NCI-H1694 (cell line): Measurements from ENCODE around the gene EFHD2.
A peak's percentile ranks its signal among the peaks of the same experiment; 100 is the strongest.
"Not testable (repeated sequence)": the region's sequence is repeated elsewhere in the genome, so short reads cannot be mapped to it uniquely, and the experiment has no call there.

Experiments
- DNase-seq: peaks from one replicate; lab custom pipeline; 2025; lab: John Stamatoyannopoulos, UW

Gene EFHD2

DNA sequence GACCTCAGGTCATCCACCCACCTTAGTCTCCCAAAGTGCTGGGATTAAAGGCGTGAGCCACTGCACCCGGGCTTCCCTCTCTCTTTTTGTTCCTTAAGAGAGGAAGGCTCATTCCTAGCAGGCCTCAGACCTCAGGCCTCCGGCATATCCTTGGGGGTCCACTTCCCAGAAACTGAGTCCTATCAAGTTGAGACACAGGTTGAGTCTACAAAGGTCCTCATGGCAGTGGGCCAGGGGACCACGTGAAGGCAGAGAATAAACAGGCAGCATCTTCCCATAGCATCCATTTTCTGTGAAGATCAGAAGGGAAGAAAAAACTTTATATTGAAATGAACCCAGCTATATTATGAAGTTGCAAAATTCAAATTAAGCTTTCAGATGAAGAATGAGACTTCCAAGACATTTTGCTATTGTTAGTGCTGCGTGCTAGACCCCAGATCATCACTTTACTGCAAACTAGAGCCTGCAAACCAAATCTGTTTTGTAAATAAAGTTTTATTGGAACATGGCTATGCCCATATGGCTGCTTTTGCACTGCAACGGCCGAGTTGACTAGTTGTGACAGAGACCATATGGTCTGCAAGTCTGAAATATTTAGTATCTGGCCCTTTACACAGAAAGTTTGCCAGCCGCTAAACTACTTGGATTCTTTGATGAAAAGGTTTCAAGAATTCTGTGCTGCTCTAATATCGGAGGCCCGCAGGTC lies 43.3 kb downstream of the EFHD2 start:
- DNase-seq, result no peak

DNA sequence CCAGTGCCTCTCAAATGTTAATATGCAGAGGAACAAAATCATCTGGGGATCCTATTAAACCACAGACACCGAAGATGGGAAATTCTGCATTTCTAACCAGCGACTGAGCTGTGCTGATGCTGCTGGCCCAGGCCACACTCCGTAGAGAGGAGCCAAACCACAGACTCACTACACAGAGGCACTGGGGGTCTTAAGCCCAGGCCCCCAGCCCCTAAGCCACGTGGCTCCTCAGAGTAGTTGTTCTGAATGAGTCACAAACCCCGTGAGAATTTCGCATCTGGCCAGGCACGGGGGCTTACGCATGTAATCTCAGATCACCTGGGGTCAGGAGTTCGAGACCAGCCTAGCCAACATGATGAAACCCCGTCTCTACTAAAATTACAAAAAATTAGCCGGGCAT lies 44.0 kb downstream of the EFHD2 start:
- DNase-seq, result no peak

DNA sequence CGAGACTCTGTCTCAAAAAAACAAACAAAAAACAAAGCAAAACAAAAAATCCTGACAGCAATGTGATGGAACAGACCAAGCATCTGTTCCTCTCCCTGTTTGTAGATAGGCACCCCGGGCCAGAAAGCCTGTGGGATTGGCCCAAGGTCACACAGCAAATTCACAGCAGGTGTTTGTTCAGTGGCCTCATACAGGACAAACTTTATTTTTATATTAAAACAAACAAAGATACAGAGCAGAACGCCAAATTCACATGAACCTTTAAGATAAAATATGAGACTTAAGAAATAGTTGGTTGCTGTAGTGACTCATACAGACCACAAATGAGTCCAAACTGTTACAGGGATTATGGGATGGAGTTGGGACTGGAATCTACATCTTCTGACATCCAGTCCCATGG lies 44.6 kb downstream of the EFHD2 start:
- DNase-seq, result no peak

DNA sequence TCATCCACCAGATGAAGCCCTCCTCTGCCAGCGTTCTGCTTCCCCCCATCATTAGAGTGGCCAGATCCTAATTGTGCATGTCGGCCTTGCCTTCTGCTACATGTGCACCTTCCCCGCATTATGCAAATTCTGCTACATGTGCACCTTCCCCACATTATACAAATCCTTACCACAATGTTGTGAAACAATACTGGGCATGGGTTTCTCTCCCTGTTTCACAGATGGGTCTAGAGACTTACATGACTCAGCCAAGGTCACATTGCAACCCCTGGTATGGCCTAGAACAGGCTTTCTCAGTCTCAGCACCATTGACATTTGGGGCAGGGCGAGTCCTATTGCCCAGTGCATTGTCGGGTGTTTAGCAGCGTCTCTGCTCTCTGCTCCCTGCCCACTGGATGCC lies 45.8 kb downstream of the EFHD2 start:
- DNase-seq, result no peak

DNA sequence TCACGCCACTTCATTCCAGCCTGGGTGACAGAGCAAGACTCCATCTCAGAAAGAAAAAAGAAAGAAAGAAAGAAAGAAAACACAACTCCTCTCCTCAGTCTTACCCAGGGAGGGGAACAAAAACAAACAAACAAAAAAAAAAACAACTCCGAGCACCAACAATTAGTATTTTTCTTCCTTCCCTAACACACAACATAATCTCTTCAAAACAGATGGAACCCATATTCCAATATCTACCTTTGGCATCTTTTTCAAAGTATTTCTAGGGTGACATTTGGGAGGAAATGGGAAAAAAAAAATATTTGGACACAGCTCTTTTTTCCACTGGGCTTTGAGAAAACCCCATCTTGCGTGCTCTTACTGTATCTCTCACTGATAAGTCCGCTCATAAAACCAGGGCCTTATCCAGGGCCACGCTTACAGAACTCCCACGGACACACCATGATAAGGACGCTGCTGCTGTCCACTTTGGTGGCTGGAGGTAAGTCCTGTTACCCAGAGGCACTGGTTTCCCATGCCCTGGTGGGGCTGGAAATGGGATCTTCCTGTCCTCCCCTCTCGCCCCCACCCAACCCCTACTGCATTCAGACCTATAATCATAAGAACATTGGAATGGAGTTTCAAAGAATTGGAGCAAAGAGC lies 46.7 kb downstream of the EFHD2 start, which contains the start of gene CELA2A:
CELA2A (plus strand) TSS at position 420 of the 642 bp plus-strand sequence; CDS start at position 442, 22 bp downstream.
- DNase-seq, result no peak

DNA sequence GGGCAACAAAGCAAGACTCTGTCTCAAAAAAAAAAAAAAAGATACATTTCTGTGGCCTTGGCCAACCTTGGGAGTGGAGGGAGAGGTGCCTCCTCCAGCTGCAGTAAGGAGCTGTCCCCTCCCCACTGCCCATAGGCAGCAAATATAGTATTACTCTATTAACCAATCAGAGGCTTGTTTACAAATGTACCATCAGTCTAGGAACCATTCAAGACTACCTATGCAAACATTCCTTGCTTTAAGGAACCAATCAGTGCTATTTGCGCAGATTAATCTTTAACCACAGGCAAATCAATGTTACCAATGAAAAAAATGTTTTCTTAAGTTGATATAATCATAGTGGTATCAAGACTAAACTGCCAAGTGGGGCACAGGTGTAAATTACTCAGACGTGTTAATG lies 47.9 kb downstream of the EFHD2 start:
- no peak for DNase-seq

DNA sequence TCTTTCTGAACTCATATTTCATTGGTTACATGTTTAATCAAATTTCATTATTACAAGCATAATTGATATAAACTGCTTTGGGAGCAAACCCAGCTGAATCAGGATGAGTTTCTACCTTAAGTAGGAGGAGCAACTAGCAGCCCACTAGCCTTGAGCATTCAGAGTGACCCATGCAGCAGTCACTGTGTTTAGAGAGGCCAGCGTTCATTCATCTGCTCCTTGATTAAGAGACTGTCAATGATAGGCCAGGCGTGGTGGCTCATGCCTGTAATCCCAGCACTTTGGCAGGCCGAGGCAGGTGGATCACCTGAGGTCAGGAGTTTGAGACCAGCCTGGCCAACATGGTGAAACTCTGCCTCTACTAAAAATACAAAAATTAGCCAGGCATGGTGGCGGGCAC lies 48.7 kb downstream of the EFHD2 start:
- not testable (repeated sequence) for DNase-seq

DNA sequence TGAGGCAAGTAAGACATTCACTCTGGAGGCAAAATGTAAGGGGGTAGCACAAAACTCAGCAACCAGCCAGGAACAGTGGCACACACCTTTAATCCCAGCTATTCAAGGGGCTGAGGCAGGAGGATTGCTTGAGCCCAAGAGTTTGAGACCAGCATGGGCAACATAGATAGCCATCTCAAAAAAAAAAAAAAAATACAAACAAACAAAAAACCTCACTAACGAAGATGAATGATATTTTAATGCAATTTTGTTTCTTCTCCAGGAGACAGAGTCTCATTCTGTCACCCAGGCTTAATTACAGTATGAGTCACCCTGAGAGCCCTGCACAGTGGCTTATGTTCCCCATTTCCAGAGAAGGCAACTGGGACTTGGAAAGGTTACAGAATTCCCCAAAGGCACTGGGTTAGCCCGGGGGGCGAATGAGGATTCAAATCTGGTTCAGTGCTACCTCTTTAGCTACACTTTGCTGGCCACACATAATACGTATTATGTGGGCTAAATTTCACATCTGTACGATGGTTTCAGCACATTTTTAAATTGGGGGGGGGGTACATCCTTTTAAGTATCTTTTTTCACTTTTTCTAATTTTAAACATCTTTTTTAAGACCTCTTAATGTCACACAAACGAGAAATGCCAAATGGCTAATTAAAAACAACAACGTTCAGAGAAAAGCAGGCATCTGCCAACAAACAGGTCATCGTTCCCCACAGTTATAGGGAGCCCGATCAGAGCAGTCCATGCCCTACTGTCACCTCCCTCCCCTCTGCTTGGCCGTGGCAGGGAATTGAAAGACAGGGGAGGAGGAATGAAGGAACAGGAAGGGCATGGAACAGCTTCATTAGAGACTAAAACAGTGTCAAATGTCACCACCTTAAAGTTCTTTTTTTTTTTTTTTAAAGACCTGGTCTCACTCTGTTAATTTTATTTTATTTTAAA lies 50.4 kb downstream of the EFHD2 start:
- peak; percentile 84 for DNase-seq

DNA sequence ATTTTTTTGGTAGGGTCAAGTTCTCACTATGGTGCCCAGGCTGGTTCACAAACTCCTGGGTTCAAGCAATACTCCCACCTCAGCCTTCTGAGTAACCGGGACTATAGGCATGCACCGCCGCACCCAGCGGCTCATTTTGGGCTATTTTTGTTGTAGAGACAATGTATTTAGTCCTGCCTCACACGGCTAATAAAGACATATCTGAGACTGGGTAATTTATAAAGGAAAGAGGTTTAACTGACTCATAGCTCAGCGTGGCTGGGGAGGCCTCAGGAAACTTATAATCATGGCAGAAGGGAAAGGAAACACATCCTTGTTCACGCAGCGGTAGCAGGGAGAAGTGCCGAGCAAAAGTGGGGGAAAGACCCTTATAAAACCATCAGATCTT lies 51.0 kb downstream of the EFHD2 start:
- DNase-seq, result no peak

DNA sequence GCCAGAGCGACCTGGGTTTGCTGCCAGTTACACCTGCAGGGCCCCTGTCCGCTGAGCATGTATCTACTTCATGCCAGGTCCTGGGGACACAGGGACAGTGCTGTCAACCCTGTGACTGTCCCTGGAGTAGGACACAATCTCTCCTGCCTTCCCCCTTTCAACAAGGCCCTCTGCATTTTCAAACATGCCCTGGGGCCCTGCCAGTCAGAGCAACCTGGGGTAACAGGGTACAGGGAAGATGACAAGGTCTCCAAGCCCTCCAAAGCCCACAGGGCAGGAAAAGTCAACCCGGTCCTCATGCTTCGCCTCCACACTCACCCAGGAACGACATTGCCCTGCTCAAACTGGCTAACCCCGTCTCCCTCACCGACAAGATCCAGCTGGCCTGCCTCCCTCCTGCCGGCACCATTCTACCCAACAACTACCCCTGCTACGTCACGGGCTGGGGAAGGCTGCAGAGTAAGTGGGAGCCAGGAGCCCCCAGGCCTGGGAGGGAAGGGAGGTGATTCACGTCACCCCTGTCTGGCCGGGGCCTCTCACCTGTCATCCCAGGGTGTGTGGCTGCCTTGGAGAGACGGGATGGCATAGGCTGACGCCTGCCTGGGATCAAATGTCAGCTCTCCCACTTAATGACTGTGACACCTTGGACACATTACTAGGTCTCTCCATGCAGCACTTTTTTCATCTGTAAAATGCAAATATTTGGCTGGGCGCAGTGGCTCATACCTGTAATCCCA lies 53.5 kb downstream of the EFHD2 start:
- DNase-seq, result not testable (repeated sequence)

DNA sequence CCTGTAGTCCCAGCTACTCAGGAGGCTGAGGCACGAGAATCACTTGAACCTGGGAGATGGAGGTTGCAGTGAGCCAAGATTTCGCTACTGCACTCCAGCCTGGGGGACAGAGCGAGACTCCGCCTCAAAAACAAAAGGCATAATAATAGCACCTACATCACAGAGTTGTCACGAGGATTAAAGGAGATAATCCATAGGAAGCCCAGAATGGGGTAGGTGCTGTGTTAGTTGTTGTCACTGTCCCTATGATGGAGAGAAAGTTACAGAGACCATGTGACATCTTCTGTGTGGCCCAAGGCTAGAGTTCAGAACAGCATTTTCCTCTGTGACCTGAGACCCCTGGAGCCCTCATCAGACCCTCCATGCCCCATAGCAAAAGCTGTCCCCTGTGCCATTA lies 54.2 kb downstream of the EFHD2 start:
- DNase-seq, result not testable (repeated sequence)

DNA sequence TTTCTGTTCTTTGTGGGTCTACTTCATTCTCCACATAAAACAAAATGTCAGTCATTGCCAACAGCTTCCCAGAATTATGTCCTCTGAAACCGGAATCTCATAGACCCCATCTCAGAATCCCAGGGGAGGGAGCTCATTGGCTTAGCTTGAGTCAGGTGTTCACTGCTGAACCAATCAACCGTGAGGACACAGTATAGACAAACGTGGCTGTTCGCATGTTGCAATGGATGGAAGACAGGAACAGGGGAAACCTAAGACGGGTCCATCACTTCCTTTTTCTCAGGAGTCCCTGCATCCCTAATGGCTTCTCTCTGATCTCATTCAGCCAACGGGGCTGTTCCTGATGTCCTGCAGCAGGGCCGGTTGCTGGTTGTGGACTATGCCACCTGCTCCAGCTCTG lies 56.0 kb downstream of the EFHD2 start:
- no peak for DNase-seq

DNA sequence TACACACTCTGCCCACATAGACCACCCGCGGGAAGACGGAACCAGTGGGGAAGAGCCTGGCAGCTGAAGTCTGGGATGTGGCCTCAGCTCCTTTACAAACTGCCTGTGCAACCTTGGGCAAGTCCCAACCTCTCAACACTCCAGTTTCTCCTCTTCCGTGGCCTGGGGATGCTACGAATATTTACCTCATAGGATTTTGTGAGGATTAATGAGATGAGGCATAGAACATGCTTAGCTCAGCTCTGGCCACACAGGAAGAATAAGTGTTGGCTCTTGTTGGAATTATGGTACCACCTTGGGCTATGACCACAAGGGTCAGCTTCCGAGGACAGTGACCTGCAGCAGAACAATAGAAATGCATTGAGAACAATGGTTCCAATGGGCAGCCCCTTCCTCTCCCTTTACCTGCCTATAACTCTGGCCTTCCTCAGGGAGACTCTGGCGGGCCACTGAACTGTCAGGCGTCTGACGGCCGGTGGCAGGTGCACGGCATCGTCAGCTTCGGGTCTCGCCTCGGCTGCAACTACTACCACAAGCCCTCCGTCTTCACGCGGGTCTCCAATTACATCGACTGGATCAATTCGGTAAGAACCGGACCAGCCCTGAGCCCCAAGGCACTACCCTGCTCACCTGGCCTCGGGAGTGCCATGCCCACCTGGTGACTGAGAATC lies 57.4 kb downstream of the EFHD2 start:
- DNase-seq, result not testable (repeated sequence)

DNA sequence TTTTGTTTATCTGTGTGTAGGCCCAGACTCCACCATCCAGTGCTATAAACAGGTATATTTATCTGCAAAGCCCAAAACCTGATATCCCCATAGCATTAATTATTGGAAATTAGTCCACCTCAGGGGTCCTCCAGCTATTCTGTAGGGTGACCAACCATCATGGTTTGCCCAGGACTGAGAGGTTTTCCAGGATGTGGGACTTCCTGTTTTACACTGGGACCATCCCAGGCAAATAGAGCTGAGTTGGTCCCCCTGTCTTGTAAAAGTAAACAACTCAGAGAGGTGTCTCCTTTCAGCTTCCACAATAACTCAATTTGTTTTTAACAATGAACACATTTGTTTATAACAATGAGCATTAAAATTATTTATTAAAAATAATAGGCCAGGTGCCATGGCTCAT lies 58.5 kb downstream of the EFHD2 start:
- DNase-seq, result no peak

DNA sequence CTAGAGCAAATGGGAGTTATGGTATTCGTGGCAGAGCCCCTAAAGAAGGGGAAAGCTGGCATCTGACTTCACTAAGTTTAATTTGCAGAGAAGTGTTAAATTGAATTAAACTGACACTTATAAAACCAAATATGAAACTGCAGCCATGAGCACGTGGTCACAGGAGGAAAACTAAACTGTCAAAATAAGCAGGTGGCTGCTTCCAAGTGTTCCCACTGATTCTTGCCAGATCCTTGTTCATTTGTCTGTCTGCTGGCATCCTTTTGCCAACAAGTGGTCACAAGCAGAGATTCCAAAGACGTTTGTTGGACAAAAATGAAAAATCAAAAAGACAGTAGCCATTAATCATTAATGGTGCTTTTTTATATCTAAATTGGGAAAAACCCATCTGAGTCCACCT lies 59.7 kb downstream of the EFHD2 start:
- DNase-seq, result no peak

DNA sequence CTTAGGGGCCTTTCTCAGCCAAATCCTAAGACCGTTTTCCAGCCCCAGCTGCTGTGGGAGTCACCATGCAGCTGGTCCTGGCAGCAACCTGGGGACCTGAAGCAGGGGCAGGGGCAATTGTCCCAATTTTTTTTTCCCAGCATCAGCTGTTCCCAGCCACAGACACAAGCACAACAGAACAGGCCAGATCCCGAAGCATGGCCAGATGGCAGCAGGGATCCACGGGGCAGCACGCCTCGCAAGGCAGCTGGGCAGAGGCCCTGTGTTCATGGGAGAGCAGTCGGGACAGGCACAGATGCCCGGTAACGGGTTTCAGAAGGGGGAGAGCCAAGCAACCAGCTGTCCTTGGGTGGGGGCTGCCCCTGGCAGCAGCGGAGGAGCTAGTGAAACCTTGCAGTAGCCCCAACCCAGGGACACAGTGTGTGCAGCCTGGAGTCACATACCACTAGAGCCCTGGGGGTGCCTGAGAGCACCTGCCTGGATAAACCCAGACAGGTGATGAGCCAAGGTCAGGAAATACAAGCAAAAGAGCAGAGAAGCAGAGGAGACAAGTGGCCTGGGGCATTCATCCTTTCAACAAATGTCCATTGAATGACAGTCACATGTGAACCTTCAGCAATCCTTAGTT lies 60.2 kb downstream of the EFHD2 start:
- peak; percentile 71 for DNase-seq

DNA sequence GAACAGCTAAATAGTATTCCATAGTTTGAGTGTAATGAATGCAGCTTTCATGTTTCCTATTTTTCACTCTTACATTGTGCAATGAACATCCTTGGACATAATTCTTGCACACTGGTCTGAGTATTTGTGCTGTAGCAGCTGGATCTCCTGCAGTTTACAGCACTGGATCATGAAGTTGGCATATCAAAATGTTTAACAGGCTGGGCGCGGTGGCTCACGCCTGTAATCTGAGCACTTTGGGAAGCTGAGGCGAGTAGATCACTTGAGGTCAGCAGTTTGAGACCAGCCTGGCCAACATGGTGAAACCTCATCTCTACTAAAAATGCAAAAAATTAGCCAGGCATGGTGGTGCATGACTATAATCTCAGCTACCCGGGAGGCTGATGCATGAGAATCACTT lies 61.4 kb downstream of the EFHD2 start:
- DNase-seq, result not testable (repeated sequence)

DNA sequence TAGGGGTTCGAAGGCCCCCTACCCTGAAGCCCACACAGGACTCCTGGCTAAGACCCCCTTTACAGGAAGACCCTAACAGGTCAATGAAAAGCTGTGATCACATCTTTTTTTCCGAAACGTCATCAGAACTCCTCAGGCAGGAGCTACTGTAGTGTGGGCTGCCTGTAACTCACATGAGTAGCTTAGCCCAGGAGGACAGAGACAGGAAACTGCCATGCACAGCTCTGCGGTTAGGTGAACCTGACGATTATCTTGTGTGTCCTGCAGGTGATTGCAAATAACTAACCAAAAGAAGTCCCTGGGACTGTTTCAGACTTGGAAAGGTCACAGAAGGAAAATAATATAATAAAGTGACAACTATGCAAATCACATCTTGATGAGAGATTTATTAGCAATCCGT lies 62.0 kb downstream of the EFHD2 start:
- DNase-seq, result not testable (repeated sequence)

DNA sequence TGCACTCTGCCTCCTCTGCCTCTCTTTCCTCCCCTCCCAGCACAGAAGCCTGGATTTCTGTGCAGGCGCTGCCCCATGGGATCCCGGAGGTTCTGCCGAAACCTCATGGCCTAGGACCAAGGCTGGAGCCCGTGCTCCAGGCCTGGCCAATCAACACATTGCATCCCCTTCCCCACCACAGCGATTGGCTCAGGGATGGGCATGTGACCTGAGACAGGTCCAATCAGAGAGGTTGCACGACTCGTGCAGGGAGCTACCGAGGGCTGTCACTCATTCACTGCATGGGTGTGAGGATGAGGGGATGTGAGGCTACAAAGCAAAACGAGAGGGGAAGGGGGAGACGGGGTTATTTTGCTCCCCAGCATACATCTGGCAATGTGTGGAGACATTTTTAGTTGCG lies 62.9 kb downstream of the EFHD2 start:
- no peak for DNase-seq

DNA sequence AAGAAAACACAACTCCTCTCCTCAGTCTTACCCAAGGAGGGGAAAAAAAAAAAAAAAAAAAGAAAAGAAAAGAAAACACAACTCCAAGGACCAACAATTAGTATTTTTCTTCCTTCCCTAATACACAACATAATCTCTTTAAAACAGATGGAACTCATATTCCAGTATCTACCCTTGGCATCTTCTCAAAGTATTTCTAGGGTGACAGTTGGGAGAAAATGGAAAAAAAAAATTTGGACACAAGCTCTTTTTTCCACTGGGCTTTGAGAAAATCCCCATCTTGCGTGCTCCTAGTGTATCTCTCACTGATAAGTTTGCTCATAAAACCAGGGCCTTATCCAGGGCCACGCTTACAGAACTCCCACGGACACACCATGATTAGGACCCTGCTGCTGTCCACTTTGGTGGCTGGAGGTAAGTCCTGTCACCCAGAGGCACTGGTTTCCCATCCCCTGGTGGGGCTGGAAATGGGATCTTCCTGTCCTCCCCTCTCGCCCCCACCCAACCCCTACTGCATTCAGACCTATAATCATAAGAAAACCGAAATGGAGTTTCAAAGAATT lies 66.1 kb downstream of the EFHD2 start, which contains the start of gene CELA2B:
CELA2B (plus strand) TSS at position 353 of the 563 bp plus-strand sequence; CDS start at position 375, 22 bp downstream.
- no peak for DNase-seq
